GM12872 (cell line): Measurements from ENCODE around the gene THADA.

Experiments used
- CTCF ChIP-seq: IDR thresholded peaks from 3 replicates; pipeline ENCODE4 v1.5.1; 2011; ENCODE audit warnings: low read depth, mild to moderate bottlenecking, low read length, moderate library complexity; ENCODE audit not compliant: insufficient read depth

Gene THADA

GRCh38 chr2:43220760-43221123, 375.1 kb downstream of the THADA start:
- no peak for TF ChIP-seq CTCF

GRCh38 chr2:43220229-43220751, 375.5 kb downstream of the THADA start:
- TF ChIP-seq CTCF: no peak

GRCh38 chr2:43219383-43220228, 376.2 kb downstream of the THADA start:
- TF ChIP-seq CTCF: no peak

- TF ChIP-seq CTCF: no peak
Observed at GRCh38 chr2:43218702-43219382, 377.0 kb downstream of the THADA start.

- TF ChIP-seq CTCF: no peak
Observed at GRCh38 chr2:43218155-43218701, 377.6 kb downstream of the THADA start.

GRCh38 chr2:43217228-43218154, 378.3 kb downstream of the THADA start:
- no peak for TF ChIP-seq CTCF
